ENCODE data around the gene NDUFS2. TPM values are rescaled to one million over a fixed set of nuclear protein-coding genes. Genes with fewer than 3 reads are reported as not detected.

The NDUFS2 gene
- total RNA-seq, 4 donors from 2014 or later: 93.4 to 121 (median 100) TPM

GRCh38 chr1:161158316-161159010, 43.7 kb upstream of the NDUFS2 start:
- peaks cover 7 to 63% (median 30%) of the 10 kb centered on the region in 3 donors for H3K4me1 ChIP-seq
- H3K4me3 ChIP-seq: peak overlapping the region in 1 of 2 donors; percentile 98
- no peak for TF ChIP-seq POLR2A (IDR thresholded peaks at IDR 0.05)
- no peak for TF ChIP-seq EP300 (IDR thresholded peaks at IDR 0.05)
- TF ChIP-seq POLR2AphosphoS5 (IDR thresholded peaks at IDR 0.05): no peak
- TF ChIP-seq CTCF (IDR thresholded peaks at IDR 0.05): no peak
- ATAC-seq: no peak
- 67 to 76% methylated on average over 7 to 9 of the region's 9 CpGs for WGBS, 2 donors (ENCODE audit: low coverage in 1 of 2)
- peak overlapping the region in 3 of 4 donors; percentile 92 to 94 (median 94) for H3K27ac ChIP-seq
- peaks cover 0 to 49% of the 10 kb centered on the region in 2 donors for H3K36me3 ChIP-seq
- no peaks in the 10 kb centered on the region for H3K9me3 ChIP-seq
- H3K27me3 ChIP-seq: no peaks in the 10 kb centered on the region

GRCh38 chr1:161159087-161159912, 42.9 kb upstream of the NDUFS2 start, which contains the start of gene USP21:
USP21 (plus strand) TSS chr1:161159500; CDS start chr1:161160641, 1,141 bp downstream.
- ATAC-seq: peak; percentile 95
- H3K9me3 ChIP-seq: no peaks in the 10 kb centered on the region
- peak within 1 kb of the TSS; percentile 82 to 94 (median 93) for H3K27ac ChIP-seq
- peaks cover 0 to 58% of the 10 kb centered on the region in 2 donors for H3K36me3 ChIP-seq
- peaks cover 7 to 61% (median 30%) of the 10 kb centered on the region in 3 donors for H3K4me1 ChIP-seq
- peak within 1 kb of the TSS; percentile 95 to 98 for H3K4me3 ChIP-seq
- H3K27me3 ChIP-seq: no peaks in the 10 kb centered on the region
- TF ChIP-seq EP300 (IDR thresholded peaks at IDR 0.05) (no peak), POLR2A (IDR thresholded peaks at IDR 0.05) (peak; percentile 52 to 53), CTCF (IDR thresholded peaks at IDR 0.05) (peak in 3 of 4 experiments; percentile 1 to 46 (median 31)), POLR2AphosphoS5 (IDR thresholded peaks at IDR 0.05) (peak; percentile 61)
- 0% methylated on average over 1 to 10 of the region's 60 CpGs for WGBS, 2 donors (ENCODE audit: low coverage in 1 of 2)

GRCh38 chr1:161159913-161160243, 42.3 kb upstream of the NDUFS2 start:
- ATAC-seq: no peak
- Histone ChIP-seq H3K4me3 (peak overlapping the region; percentile 95 to 98), H3K27ac (peak overlapping the region; percentile 82 to 94 (median 93)), H3K9me3 (no peaks in the 10 kb centered on the region), H3K4me1 (peaks cover 7 to 58% (median 26%) of the 10 kb centered on the region in 3 donors), H3K36me3 (peaks cover 0 to 63% of the 10 kb centered on the region in 2 donors), H3K27me3 (no peaks in the 10 kb centered on the region)
- 0 to 5% methylated on average over 2 to 6 of the region's 11 CpGs for WGBS, 2 donors (ENCODE audit: low coverage in 1 of 2)
- no peak for TF ChIP-seq POLR2AphosphoS5 (IDR thresholded peaks at IDR 0.05)
- TF ChIP-seq POLR2A (IDR thresholded peaks at IDR 0.05): no peak
- no peak for TF ChIP-seq CTCF (IDR thresholded peaks at IDR 0.05)
- TF ChIP-seq EP300 (IDR thresholded peaks at IDR 0.05): no peak

GRCh38 chr1:161160671-161161145, 41.5 kb upstream of the NDUFS2 start:
- ATAC-seq: no peak
- peaks cover 0 to 66% of the 10 kb centered on the region in 2 donors for H3K36me3 ChIP-seq
- H3K27me3 ChIP-seq: no peaks in the 10 kb centered on the region
- H3K9me3 ChIP-seq: no peaks in the 10 kb centered on the region
- WGBS, 2 donors (ENCODE audit: low coverage in 1 of 2): 92 to 97% methylated on average over 6 to 10 of the region's 22 CpGs
- H3K27ac ChIP-seq: peak overlapping the region in 2 of 4 donors; percentile 92 to 94
- H3K4me3 ChIP-seq: peak overlapping the region in 1 of 2 donors; percentile 98
- H3K4me1 ChIP-seq: peaks cover 7 to 57% (median 29%) of the 10 kb centered on the region in 3 donors
- no peak for TF ChIP-seq EP300 (IDR thresholded peaks at IDR 0.05)
- TF ChIP-seq POLR2AphosphoS5 (IDR thresholded peaks at IDR 0.05): no peak
- no peak for TF ChIP-seq POLR2A (IDR thresholded peaks at IDR 0.05)
- no peak for TF ChIP-seq CTCF (IDR thresholded peaks at IDR 0.05)
